HG03097 (cell line): ENCODE measurements around the gene ARID1B.

Experiments
- ATAC-seq: cut with Tn5 transposase; IDR thresholded peaks from one replicate; pipeline ENCODE4 v1.9.1; 2021; ENCODE audit not compliant: unreplicated experiment, low FRiP score

The ARID1B gene

DNA sequence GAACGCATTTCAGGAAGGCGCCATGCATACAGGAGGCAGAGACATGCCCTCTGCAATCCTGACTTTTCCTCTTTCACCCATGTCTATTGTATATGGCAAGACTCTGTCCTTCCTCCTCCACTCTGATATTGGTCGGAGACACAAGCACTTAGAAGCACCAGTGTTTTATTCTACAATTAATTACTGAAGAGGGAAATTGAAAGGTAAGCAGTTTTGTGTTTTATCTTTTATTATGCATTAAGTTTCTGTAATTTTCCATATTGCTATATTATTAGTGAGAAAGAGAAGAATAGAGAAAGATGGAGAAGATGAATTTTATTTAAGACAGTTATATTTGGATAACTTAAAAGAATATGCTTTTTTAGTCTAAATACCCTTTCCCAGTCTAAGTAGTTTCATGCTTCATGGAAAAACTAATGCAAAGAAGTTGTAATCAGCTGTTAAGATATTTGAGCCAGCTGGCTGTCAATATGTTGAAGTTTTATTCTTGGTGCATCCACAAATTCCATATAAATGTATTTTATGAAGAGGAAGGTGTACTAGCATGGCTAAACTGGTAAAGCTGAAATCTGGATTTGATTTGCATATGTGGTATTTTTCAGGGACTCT, 13.6 kb downstream of the ARID1B start:
- no peak for ATAC-seq

DNA sequence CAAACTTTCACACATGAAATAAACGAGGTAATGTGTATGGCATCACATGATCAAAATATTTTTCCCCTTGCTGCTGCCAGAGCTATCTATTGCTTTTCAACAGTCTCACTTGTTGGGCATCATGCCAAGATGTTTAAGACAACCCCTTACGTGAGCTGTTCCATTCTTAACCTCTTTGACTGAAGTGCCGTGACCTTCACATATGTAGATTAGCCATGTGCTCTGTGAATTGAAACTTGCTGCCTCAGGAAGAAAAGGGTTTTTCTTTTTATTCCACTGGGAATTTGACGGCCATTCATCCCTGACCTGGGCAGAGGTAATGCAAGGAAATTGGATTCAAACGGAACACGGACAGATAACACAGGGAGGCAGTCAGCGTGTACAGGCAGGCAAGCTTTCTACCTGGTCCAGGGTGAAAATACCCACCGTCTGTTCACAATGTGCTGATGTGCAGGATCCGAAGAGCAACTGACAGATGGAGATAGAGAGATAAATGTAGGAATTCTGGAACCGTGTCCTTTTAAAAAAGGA, 14.2 kb downstream of the ARID1B start:
- no peak for ATAC-seq

DNA sequence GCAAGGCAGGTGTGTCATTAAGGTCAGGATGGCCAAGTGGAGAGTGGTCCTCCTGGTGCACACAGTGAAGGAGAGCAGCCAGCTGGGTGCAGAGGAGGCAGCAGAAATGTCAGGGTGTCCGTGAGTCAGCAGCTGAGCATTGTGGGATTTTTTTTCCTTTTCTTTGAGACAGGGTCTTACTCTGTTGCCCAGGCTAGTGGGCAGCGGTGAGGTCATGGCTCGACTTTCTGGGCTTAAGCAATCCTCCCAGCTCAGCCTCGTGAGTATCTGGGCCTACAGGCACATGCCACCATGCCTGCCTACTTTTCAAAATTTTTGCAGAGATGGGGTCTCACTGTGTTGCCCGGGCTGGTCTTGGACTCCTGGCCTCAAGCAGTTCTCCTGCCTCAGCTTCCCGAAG, 16.0 kb downstream of the ARID1B start:
- no peak for ATAC-seq

DNA sequence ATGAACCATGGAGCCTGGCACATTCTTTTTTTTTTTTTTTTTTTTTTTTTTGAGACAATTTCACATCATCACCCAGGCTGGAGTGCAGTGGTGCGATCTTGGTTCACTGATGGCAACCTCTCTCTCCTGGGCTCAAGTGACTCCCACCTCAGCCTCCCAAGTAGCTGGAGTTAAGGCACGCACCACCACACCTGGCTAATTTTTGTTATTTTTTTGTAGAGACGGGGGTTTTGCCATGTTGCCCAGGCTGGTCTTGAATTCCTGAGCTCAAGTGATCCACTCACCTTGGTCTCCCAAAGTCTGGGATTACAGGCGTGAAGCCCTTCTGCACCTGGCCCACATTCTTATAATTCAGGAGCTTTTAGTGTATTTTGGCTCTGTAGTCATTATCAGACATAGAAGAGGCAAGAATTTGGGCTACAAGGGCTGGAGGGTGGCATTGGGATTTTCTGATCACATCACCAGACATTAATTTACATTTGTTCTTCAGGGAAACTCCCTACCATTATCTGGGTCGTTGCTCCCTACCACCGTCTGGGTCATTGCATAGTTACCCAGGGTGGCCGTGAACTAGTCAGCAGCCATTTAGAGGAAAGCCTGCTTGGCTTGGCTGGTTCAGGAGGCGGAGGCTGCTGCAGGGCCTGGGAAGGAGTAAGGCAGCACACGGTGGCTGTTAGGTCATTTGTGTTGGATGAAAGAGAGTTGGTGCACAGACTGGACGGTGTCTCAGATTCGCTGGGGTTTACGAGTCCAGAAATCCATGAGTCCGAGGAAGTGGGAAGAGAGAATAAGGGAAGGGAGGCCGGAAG, 17.6 kb downstream of the ARID1B start:
- ATAC-seq = no peak

DNA sequence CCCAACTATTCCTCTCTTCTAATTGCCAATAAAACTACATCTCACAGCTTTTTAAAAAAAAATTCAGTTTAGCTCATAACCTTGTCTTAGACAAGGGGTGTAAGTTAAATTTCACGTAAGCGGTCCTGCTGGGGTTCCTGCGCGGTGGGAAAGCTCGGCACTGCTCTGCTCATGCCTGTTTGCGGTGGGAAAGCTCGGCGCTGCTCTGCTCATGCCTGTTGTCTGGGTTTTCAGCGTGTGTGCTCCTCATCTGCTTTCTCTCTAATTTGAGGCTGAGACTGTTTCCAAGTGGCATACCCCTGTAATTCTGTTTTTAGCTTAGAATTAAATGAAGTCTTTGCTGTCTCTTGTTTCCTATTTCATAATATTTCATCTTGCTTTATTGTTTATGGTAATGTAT, 18.6 kb downstream of the ARID1B start:
- ATAC-seq = no peak

DNA sequence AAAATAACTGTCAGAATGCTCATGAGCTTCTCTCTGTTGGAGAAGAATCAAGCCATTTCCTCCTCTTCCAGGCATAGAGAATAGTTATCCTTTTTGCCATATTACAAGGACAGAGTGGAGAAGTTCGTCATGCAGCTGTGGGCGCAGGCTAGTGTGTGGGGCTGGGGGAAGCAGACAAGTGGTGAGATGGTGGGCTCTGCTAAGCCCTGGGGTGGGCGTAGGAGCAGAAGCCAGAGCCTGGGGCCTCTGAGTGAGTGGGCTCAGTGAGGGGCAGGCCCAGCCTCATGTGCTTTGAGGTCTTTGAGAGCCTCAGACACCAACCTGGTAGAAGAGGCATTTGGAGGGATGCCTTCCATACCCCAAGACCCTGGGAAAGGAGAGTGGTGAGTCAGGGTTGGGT, 19.4 kb downstream of the ARID1B start:
- ATAC-seq = no peak

DNA sequence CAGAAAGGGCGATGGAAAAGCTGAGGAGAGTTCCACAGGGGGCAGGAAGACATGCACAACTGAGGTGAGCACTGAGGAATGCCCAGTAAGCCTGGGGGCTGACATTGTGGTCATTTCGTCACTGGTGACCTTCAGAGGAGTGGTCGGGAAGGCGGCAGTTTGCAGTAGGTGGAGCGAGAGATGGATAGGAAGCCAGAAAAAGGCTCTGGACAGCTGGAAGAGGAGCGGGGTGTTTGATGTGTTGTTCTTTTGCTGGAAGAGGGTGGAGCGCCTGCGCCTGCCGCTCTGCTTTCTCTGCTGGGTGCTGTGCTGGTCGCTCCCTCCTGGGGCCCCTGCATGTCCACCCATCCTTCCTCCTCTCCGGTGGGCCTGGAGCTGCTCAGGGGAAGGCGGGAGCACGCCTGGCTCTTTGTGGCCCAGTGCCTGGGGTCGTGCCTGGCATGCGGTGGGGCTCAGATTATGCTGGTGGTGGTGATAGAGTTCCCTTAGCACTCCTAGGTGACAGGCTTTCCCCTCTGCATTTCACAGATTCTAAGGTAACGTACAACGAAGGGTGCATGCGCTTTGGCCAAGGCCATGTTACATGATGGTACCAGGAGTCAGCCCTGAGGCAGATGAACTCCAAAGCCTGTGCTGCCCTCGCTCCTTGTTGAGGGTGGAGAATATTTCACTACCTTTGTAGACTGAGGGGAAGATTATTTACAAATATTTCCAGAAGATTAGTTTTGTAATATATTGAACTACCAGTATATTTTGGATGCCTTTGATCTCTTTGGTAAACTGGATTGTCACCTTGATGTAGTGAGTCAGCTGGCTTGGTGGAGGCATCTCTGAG, 20.9 kb downstream of the ARID1B start:
- no peak for ATAC-seq

DNA sequence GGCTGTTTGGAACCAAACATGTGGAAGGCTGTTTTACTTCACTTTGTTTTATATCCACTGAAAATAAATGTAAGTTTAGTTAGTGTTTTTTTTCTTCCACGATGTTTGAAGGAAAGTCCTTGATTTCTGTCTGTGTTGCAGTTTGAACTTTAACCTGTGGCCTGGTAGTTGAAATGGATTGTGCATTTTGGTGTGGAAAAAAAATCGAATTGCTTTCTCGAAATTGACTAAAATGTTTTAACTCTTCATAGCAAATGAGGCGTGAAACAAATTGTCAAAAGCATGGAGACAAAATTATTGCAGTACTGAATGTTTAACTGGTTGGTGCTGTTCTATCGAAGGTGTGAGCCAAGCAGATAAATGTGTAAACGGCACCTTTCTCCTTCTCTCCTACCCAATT, 24.5 kb downstream of the ARID1B start:
- no peak for ATAC-seq

DNA sequence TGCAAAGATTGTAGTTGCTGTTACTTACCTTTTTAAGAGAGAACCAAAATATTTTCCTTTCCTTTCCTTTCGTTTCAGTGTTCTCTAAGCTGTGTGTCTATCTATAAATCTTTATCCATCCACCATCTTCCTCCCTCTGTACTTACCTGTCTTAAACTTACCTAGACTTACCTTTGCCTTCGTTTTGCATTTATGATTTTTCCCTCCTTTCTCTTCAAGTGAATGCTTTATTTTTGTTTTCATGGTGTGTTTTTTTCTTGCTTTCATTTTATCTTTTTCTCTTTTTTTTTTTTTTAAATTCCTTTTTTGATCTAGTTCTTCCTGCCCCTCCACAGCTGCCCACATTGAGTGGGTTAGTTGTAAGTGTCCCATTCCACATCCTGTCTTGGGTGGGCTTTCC, 26.2 kb downstream of the ARID1B start:
- no peak for ATAC-seq

DNA sequence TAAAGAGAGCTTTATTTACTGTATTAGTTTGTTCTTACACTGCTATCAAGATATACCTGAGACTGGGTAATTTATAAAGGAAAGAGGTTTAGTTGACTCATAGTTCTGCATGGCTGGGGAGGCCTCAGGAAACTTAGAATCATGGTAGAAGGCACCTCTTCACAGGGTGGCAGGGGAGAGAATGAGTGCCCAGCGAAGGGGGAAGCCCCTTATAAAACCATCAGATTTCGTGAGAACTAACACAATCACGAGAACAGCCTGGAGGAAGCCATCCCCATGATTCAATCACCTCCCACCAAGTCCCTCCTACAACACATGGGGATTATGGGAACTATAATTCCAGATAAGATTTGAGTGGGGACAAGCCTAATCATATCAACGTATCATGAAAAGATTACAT, 27.2 kb downstream of the ARID1B start:
- no peak for ATAC-seq

DNA sequence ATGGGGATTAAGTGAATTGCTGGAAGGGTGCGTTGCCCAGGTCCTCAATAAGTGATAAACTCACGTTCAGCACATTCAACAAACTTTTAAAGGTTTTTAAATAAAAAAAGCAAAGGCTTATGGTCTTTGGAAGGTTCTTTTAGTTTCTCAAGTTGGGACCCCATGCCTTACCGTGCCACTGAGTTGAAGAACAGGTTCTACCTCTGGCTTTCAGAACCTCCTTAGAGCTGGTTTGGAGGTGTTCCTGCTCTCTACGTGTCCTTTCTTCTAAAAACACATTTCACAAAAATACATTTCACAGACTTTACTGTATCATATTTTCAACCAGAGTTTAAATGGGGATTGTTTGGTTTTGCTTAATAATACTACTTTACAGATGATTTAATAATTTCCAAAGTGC, 29.0 kb downstream of the ARID1B start:
- ATAC-seq = no peak

DNA sequence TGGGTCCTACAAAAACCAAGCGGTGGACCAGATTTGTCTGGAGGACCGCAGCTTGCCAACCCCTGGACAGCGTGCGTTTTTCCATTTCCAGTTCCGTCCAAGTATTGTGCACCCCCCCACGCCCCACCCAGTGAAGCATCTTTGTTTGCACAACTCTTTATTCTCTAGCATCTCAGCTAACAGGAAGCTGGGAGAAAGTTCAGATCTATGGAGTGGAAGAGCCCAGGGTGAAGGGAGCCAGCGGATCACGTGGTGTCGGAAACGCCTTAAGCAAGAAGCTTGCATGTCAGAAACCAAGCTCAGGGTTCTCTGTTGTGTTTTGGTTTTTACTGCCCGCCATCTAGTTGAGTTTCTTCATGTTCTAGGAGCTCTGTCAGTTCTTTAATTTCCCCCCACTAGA, 29.9 kb downstream of the ARID1B start:
- no peak for ATAC-seq

DNA sequence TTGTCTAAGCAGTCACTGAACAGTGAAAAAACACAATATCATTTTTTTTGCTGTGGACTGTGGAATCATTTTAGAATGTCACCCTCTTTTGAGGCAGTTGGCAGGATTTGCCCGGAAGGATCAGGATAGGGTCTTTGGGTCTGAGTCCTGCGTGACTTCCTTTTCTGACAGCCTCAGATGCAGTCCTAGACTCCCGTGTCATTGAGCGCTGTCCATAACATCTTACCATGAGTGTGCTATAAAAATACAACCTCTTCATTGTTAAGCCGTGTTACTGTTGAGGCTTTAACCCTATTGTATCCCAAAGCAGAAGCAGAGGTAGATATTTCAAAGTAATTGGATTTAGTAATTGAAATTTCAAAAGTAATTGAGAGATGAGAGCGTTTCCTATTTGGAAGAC, 30.6 kb downstream of the ARID1B start:
- no peak for ATAC-seq

DNA sequence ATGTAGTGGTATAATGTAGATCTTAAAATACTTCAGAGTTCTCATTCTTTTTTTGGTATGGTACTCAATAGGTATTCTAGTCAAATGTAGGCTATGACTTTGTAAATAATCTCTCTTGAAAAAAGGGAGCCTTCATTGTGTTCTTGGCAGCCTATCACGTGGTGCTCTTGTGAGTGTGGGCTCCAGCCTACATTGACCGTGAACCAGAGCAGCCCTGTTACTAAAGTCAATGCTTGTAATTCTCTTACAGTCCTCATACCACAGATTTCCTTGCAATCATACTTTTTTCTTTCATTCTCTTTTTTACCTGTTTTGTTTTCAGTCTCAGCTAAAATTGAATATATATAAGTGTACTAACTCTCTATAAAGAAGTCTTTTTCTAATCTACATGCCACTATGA, 31.1 kb downstream of the ARID1B start:
- ATAC-seq = no peak

DNA sequence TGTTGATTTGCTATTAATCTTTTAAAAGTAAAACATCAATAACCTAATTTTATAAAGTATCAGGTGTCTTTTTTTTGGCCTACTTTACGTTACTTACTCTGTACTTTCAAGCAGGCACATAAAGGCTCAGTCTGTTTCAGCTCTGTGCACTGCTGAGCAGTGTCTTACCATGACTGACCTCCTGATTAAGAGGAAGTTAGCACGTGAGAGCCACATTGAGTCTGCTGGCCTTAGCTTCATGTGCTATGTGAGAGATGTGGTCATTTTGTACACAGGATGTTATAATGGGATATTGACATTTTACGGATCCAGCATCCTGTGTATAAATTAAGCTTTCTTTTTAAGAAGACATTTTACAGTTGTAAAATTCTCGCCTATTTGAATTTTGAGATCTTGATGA, 31.9 kb downstream of the ARID1B start:
- ATAC-seq = peak; percentile 66

DNA sequence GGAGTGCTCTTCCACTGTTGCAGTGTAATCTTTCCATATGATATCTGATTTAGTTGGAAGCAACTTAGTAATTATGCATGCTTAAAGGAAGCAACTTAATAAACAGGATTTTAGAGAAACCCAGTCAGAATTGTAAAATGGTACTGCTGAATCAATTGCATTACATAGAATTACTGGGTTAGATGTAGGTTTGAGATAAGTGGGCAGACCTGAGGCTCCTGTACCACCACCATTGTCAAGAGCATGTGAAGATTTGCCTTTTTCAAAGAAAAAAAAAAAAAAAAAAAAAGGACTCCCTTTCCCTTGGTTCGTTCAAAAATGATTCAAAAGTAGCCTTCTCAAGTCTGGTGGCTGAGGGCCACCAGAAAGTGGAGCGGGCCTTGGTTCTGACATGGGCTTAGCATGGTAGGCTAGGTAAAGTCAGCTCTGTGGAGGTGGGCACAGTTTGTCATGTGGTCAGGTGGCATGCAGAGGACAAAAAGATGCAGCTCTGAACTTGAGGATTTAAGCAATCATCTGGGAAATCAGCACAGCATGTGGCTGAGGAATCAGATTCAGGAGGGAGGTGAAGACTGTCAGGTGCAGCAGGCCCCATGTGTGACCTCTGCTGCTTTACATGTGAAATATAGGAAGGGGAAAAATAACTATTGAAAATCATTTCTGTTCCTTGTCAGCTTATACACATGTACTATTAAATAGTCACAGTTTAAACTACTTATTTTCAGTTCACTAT, 32.4 kb downstream of the ARID1B start:
- ATAC-seq = no peak

DNA sequence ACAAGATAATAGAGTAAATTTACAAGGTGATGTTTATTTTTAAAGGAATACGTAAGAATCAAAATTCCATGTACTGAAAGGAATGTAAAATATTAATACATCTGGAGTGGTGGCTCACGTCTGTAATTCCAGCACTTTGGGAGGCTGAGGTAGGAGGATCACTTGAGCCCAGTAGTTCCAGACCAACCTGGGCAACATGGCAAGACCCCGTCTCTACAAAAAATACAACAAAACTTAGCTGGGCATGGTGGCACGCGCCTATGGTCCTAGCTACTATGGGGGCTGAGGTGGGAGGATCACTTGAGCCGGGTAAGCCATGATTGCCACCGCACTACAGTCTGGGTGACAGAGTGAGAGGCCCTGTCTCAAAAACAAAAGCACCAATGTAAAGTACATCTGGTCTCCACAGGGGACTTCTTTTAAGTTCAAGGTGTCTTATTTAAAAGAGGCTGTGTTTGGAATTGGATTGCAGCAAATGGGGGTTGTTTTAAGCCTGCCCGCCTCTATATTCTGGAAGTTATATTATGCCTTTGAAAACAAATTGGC, 36.9 kb downstream of the ARID1B start:
- ATAC-seq = no peak

DNA sequence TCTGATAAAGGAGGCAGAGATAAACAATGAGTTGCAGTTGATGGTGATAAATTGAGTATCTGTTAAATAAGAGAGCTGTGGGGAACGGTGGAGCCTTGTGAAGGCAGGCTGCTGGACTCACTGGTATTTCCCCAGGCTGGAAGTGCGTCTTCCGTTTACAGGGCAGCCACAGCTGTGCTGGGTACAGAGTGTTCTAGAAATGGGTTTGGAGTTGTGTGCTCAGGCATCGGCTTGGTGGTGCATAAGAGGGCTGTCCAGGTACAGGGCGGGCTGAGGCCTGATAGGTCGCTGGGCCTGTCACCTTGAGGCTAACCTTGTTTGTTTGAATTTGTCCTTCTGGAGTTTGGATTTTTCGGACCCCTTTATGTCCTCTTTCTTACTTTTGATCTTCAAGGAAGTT, 39.3 kb downstream of the ARID1B start:
- ATAC-seq = no peak

DNA sequence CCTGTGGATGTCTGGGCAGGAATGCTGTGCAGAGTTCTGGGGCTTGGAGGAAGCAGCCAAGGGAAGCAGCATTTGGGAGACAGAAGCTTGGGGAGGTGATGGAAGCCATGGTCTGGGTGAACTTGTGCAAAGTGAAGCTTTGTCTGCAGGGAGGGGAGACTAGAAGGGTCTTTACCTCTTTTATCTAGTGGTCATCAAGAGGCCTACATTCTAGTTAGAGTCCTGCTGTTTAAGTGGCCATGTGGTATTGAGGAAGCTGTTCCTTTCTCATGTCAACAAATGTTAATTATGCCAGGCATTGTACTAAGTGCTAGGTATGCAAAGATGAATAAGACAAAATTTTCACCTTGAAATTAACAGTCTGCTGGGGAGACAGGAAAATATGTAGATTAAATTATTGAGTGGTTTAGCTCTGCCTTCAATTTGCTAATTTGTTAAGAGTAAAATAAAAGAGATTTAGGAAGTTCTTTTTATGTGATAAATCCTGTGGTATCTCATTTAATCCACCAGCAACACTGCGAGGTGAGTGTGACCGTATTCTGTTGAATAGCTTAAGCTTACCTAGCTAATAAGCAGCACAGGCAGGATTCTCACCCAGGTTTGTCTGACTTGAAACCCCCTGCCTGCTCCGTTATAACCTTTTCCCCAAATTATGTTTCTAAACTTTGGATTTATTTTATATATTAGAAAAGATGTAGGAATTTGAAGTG, 43.1 kb downstream of the ARID1B start:
- ATAC-seq = no peak

DNA sequence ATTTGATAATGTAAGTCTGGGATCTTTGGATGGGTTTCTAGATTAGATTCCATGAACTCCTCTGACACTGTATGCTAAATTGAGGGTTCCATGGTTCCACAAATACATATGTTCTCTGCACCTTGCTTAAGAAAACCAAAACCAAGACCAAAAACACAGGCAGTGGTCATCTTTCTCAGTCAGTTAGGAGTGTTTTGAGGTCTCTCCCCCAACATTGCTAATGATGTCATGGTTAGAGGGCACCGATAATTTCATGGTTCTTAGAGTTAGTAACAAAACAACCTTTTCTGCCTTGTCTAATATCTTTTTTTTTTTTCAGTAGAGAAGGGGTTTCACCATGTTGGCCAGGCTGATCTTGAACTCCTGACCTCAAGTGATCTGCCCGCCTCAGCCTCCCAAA, 44.5 kb downstream of the ARID1B start:
- no peak for ATAC-seq
